Right lobe of liver (tissue), 6 donors: Measurements from ENCODE around the gene MLIP. TPM values are rescaled to one million over a fixed set of nuclear protein-coding genes. Genes with fewer than 3 reads are reported as not detected.

Experiments used
- ATAC-seq, 4 donors: fragments of 200-7000 bp; cut with Tn5 transposase; one replicate each; pipeline ENCODE4 v1.9.1; 2020; ENCODE audit warnings: mild to moderate bottlenecking in 4 of 4, moderate library complexity in 4 of 4
- DNase-seq, 3 donors: peaks; one replicate each; pipeline ENCODE4 v3.0.0-alpha.2; 2020
- H3K27ac ChIP-seq, 3 donors: fragments of 200-600 bp; one replicate each; pipeline ENCODE4 v1.8.0; 2022
- H3K27me3 ChIP-seq, 2 donors: fragments of 200-600 bp; one replicate each; pipeline ENCODE4 v1.8.0; 2022
- H3K36me3 ChIP-seq, 4 donors: fragments of 200-600 bp; sonication (generic) in 1 of 4; one replicate each; pipeline versions ENCODE4 v1.5.1 to v1.8.0; 2017 to 2022; ENCODE audit warnings: control low read depth in 1 of 4
- H3K4me1 ChIP-seq, 4 donors: fragments of 200-600 bp; sonication (generic) in 1 of 4; one replicate each; pipeline versions ENCODE4 v1.5.1 to v1.8.0; 2017 to 2022; ENCODE audit warnings: control low read depth in 1 of 4
- H3K4me3 ChIP-seq, 3 donors: fragments of 200-600 bp; one replicate each; pipeline ENCODE4 v1.8.0; 2022
- H3K9me3 ChIP-seq, 4 donors: fragments of 200-600 bp; sonication (generic) in 1 of 4; one replicate each; pipeline versions ENCODE4 v1.5.1 to v1.8.0; 2017 to 2022; ENCODE audit warnings: control low read depth in 1 of 4
- CTCF ChIP-seq, 4 donors: fragments of 200-600 bp in 3 of 4; fragments of 450-650 bp in 1 of 4; IDR thresholded peaks; one replicate each; pipeline versions ENCODE4 v1.5.1 to v1.8.0; 2016 to 2022; ENCODE audit warnings: antibody characterized with exemption in 4 of 4, mild to moderate bottlenecking in 2 of 4
- POLR2A ChIP-seq: fragments of 450-650 bp; IDR thresholded peaks from one replicate; pipeline ENCODE4 v1.6.1; 2017; ENCODE audit warnings: antibody characterized with exemption, mild to moderate bottlenecking
- WGBS: methylation state at CpG from one replicate; pipeline ENCODE4 v1.1.6; 2018; ENCODE audit warnings: low coverage, low lambda C conversion rate; ENCODE audit not compliant: insufficient coverage; ENCODE audit errors: missing lambda C conversion rate; 5-methylcytosine and 5-hydroxymethylcytosine counted together
- intact Hi-C, 2 donors: fragments of 100-400 bp; cut with DNase I; formaldehyde crosslinking; loops; one replicate each; pipeline versions ENCODE4 v1.11.2 to v1.14.1; 2022
- total RNA-seq, 6 experiments: library from RNA; depleted of rRNA in 2 of 6; stranded (reverse); fragments of >200 nt in 2 of 6; fragmentation: NEBNext Ultra II Directional in 3 of 6; extraction: Animal tissue kit (Norgen Biotek cat#: 25700) in 3 of 6; gene quantifications; one replicate each; pipeline versions ENCODE4 v1.1.0 to v1.2.4, GENCODE V29; 2016 to 2023
- donor health status: DM: no; HTN: yes; CAD: no.
- donor health status: DM: no; HTN: no; CAD: no.
- donor health status: DM: no; HTN: no; CAD: no.
- donor health status: DM: no; HTN: yes; CAD: no.
- donor health status: DM: no; HTN: yes; CAD: no.

The MLIP gene
- total RNA-seq, 6 experiments from 2014 or later = 20.2 to 64.6 (median 24.4) TPM

DNA sequence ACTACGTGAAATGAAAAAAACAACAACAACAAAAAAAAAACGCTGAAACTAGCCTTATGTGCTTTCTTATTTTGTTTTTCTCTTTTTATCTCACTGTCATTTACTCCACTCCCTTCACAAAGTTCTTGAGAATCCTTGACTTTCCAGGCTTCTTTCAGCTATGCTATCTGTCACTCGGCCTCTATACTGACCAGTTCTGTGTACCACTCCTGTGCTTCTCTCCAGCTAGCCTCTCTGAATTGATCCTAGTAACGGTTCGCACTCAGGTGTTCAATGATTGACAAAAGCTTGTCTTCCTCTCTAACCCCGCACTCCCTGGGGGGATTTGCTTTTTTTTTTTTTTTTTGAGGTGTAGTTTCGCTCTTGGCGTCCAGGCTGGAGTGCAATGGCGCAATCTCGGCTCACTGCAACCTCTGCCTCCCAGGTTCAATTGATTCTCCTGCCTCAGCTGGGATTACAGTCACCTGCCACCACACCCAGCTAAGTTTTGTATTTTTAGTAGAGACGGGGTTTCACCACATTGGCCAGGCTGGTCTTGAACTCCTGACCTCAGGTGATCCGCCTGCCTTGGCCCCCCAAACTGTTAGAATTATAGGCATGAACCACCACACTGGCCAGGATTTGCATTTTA, 31.8 kb downstream of the MLIP start:
- WGBS = 26% methylated on average over 12 of the region's 12 CpGs
- H3K4me1 ChIP-seq = peaks cover 0 to 5% (median 0%) of the 10 kb centered on the region in 4 donors
- H3K4me3 ChIP-seq = no peak overlapping the region
- peak overlapping the region in 2 of 3 donors; percentile 24 to 26 for H3K27ac ChIP-seq
- DNase-seq = peak in 2 of 3 donors; percentile 35 to 48
- ATAC-seq = peak; percentile 72 to 87 (median 84)
- no peaks in the 10 kb centered on the region for H3K9me3 ChIP-seq
- intact Hi-C loops = no loop called here
- TF ChIP-seq CTCF (IDR thresholded peaks at IDR 0.05) (no peak), POLR2A (no peak)
- H3K27me3 ChIP-seq = no peaks in the 10 kb centered on the region
- no peaks in the 10 kb centered on the region for H3K36me3 ChIP-seq

DNA sequence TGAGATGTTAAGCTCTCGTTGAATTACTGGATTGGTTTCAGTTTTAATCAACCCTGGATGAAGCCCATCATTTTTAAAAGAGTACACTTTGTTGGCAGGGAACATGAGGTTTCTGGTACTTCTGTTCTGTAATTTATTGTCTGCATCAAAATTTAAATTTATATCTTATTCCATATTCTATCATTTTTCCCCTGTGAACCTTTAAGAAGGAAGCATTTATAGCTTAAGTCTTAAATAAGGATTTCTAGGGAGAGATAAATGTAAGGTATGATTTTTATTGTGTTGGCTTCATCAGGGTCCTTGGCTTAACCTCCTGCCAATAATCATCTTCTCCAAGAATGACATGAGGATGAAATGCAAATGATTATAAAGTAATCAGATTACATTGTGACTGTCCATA, 40.6 kb downstream of the MLIP start:
- no peak for TF ChIP-seq POLR2A
- no peak for TF ChIP-seq CTCF (IDR thresholded peaks at IDR 0.05)
- intact Hi-C loops = no loop called here
- Histone ChIP-seq H3K4me1 (no peaks in the 10 kb centered on the region), H3K36me3 (no peaks in the 10 kb centered on the region), H3K27ac (no peak overlapping the region), H3K27me3 (no peaks in the 10 kb centered on the region), H3K9me3 (no peaks in the 10 kb centered on the region), H3K4me3 (no peak overlapping the region)
- DNase-seq (no peak), ATAC-seq (no peak)
- WGBS = 81% methylated on average over 1 of the region's 1 CpG

DNA sequence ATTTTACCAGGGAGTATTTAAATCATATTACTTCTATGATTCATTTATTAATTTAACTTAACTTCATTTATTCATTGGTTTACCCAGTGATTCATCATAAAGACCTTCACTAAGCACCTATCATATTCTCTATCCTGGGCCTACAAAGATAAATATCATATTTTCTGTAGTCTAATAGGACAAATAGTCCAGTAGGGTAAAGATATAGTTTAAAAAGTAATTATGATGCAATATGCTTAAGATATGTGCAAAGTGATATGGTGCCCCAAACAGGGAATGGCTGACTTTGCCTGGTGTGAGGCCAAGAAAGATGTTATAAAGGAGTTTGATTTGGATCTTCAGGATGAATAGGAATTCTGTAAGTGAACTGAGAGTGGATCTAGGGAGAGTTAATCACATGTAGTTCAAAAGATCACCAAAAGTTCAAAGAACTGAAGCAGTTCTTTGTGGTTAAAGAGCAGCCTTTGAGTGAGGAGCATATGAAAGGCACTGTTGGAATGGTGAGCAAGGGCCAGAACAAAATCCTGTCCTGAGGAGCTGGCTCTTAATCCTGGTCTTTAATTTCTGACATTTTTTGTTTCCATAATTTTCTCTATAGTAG, 45.5 kb downstream of the MLIP start:
- DNase-seq (no peak), ATAC-seq (peak in 1 of 4 donors; percentile 22)
- Histone ChIP-seq H3K4me1 (no peaks in the 10 kb centered on the region), H3K4me3 (no peak overlapping the region), H3K36me3 (no peaks in the 10 kb centered on the region), H3K27ac (no peak overlapping the region), H3K27me3 (no peaks in the 10 kb centered on the region), H3K9me3 (no peaks in the 10 kb centered on the region)
- intact Hi-C loops = no loop called here
- TF ChIP-seq POLR2A = no peak
- no peak for TF ChIP-seq CTCF (IDR thresholded peaks at IDR 0.05)

GRCh38 chr6:54157405-54157804, 46.2 kb downstream of the MLIP start:
- DNase-seq = no peak
- TF ChIP-seq POLR2A (no peak), CTCF (IDR thresholded peaks at IDR 0.05) (no peak)
- ATAC-seq = peak in 2 of 4 donors; percentile 23 to 48
- no peaks in the 10 kb centered on the region for H3K4me1 ChIP-seq
- no peaks in the 10 kb centered on the region for H3K27me3 ChIP-seq
- no peak overlapping the region for H3K4me3 ChIP-seq
- H3K36me3 ChIP-seq = no peaks in the 10 kb centered on the region
- no peaks in the 10 kb centered on the region for H3K9me3 ChIP-seq
- H3K27ac ChIP-seq = no peak overlapping the region
- intact Hi-C loops = no loop called here

GRCh38 chr6:54173089-54173488, 61.8 kb downstream of the MLIP start:
- no peak overlapping the region for H3K4me3 ChIP-seq
- H3K4me1 ChIP-seq = no peaks in the 10 kb centered on the region
- ATAC-seq (no peak), DNase-seq (no peak)
- no peak overlapping the region for H3K27ac ChIP-seq
- intact Hi-C loops = no loop called here
- H3K9me3 ChIP-seq = no peaks in the 10 kb centered on the region
- no peaks in the 10 kb centered on the region for H3K36me3 ChIP-seq
- H3K27me3 ChIP-seq = no peaks in the 10 kb centered on the region
- TF ChIP-seq POLR2A (no peak), CTCF (IDR thresholded peaks at IDR 0.05) (no peak)
